ENCODE data around the gene GDF2.

- no peak for TF ChIP-seq CTCF (IDR thresholded peaks at IDR 0.05 in 4 of 5, conservative IDR thresholded peaks at IDR 0.05 in 1 of 5)
- TF ChIP-seq POLR2A (IDR thresholded peaks at IDR 0.05), result no peak
Measured at GRCh38 chr10:47366731-47367460, 44.6 kb downstream of the GDF2 start.
